Karpas-422 (cell line): ENCODE data around the gene ZBTB26. TPM values are rescaled to one million over a fixed set of nuclear protein-coding genes. Genes with fewer than 3 reads are reported as not detected.

ENCODE experiments used
- DNase-seq: peaks from one replicate; pipeline ENCODE4 v3.0.0-alpha.2; 2015
- H2AFZ ChIP-seq: fragments of 200-600 bp; sonication (generic); 2 replicates; pipeline ENCODE4 v1.6.1; 2014; ENCODE audit warnings: antibody characterized with exemption, low read length, mixed read lengths
- H3K27ac ChIP-seq: fragments of 200-600 bp; sonication (generic); 2 replicates; pipeline ENCODE4 v1.5.1; 2014; ENCODE audit warnings: mild to moderate bottlenecking, low read length, moderate library complexity
- H3K27me3 ChIP-seq: fragments of 200-600 bp; sonication (generic); 2 replicates; pipeline ENCODE4 v1.6.1; 2014; ENCODE audit warnings: low read length, mixed read lengths
- H3K36me3 ChIP-seq: fragments of 200-600 bp; sonication (generic); 2 replicates; pipeline ENCODE4 v1.6.1; 2014; ENCODE audit warnings: low read length, mixed read lengths; ENCODE audit not compliant: insufficient read depth
- H3K4me1 ChIP-seq: fragments of 200-600 bp; sonication (generic); 2 replicates; pipeline ENCODE4 v1.6.1; 2014; ENCODE audit warnings: mild to moderate bottlenecking, low read length, mixed read lengths
- H3K4me2 ChIP-seq: fragments of 200-600 bp; sonication (generic); 2 replicates; pipeline ENCODE4 v1.6.1; 2014; ENCODE audit warnings: low read length, low read depth, mild to moderate bottlenecking; ENCODE audit not compliant: poor library complexity, severe bottlenecking
- H3K4me3 ChIP-seq: fragments of 200-600 bp; sonication (generic); 2 replicates; pipeline ENCODE4 v1.5.1; 2014; ENCODE audit warnings: mild to moderate bottlenecking, antibody characterized with exemption, low read length, mixed read lengths
- H3K79me2 ChIP-seq: fragments of 200-600 bp; sonication (generic); 2 replicates; pipeline ENCODE4 v1.6.1; 2014; ENCODE audit warnings: mild to moderate bottlenecking, low read length, mixed read lengths
- H3K9ac ChIP-seq: fragments of 200-600 bp; sonication (generic); 2 replicates; pipeline ENCODE4 v1.6.0; 2014; ENCODE audit warnings: low read length
- H3K9me2 ChIP-seq: fragments of 200-600 bp; sonication (generic), shearing (Covaris generic); replicated peaks from 2 replicates; pipeline ENCODE4 v1.6.0; 2014; ENCODE audit warnings: mild to moderate bottlenecking, low read length, moderate library complexity; ENCODE audit not compliant: insufficient read depth
- H3K9me3 ChIP-seq: fragments of 300-700, 200-600 bp; sonication (generic); 2 replicates; pipeline ENCODE4 v1.6.1; 2014; ENCODE audit warnings: low read length, mixed read lengths
- H4K20me1 ChIP-seq: fragments of 200-600 bp; sonication (generic); 2 replicates; pipeline ENCODE4 v1.6.1; 2014; ENCODE audit warnings: mild to moderate bottlenecking, antibody characterized with exemption, low read length, low read depth; ENCODE audit not compliant: insufficient read depth
- total RNA-seq: library from RNA; depleted of rRNA; stranded (reverse); fragments of >200 nt; shearing (Covaris generic); gene quantifications from 2 replicates; pipeline ENCODE4 v1.2.3, GENCODE V29; 2014; ENCODE audit warnings: low replicate concordance; rRNA removed

ZBTB26 gene, protein sequence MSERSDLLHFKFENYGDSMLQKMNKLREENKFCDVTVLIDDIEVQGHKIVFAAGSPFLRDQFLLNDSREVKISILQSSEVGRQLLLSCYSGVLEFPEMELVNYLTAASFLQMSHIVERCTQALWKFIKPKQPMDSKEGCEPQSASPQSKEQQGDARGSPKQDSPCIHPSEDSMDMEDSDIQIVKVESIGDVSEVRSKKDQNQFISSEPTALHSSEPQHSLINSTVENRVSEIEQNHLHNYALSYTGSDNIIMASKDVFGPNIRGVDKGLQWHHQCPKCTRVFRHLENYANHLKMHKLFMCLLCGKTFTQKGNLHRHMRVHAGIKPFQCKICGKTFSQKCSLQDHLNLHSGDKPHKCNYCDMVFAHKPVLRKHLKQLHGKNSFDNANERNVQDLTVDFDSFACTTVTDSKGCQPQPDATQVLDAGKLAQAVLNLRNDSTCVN
- 7.6 and 21.8 TPM in 2 replicates for total RNA-seq

DNA sequence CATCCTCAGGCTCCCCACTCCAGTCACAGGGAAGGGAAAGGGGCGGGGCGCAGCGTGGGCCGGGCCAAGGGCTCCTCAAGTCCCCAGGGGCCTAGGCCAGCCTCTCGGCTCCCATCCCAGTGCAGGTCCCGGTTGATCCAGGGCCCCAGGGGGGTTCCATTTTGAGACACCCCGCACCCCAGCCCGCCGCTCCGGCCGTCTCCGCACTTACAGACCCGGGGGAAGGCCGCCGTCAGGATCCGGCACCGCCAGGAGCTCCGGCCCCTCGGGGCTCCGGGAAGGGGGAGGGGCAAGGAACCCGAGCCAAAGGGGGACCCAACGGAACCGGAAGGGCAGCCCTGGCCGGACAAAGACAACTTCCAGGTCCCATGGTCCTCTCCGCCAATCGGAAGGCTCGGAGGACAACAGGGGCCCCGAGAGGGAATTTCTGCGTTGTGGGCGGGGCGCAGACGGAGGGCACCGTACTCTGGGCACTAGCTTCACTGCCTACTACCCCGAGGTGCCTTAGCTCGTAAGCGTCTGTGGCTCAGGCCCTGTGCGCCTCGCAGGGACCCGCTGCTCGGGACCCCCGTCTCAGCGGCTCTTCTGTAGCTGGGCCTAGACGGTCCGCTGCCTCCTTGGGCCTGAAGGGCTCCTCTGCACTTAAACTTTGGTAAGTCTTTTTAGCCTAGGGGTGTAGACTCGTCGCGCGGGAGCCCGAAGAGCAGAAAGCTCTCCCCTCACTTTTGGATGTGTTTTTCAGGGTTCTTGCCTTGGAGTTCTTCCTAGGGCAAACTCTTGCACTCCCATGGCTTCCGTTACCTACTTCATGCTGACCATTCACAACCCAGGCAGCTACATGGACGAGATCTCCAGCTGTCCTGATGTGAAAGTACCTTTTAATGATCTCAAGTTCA, at the start of gene ZBTB26:
ZBTB26 (minus strand) TSS at position 287 of the 896 bp plus-strand sequence. CDS start 11,578 bp downstream, outside the sequence.
- Histone ChIP-seq H3K9me2 (no peaks in the 10 kb centered on the region), H3K27me3 (no peaks in the 10 kb centered on the region), H3K4me1 (peaks cover 24% of the 10 kb centered on the region), H2AFZ (peak within 1 kb of the TSS; percentile 43; the same call in 1 of the 2 replicates), H3K79me2 (peaks cover 95% of the 10 kb centered on the region), H3K27ac (peak within 1 kb of the TSS; percentile 77), H3K36me3 (peaks cover 18% of the 10 kb centered on the region), H3K9ac (peak within 1 kb of the TSS; percentile 90), H3K4me2 (peak within 1 kb of the TSS; percentile 77), H4K20me1 (0 out of 2 replicates have a peak, but pooled peaks cover 3% of the 10 kb centered on the region), H3K4me3 (peak within 1 kb of the TSS; percentile 84), H3K9me3 (no peaks in the 10 kb centered on the region)
- peak; percentile 98 for DNase-seq

DNA sequence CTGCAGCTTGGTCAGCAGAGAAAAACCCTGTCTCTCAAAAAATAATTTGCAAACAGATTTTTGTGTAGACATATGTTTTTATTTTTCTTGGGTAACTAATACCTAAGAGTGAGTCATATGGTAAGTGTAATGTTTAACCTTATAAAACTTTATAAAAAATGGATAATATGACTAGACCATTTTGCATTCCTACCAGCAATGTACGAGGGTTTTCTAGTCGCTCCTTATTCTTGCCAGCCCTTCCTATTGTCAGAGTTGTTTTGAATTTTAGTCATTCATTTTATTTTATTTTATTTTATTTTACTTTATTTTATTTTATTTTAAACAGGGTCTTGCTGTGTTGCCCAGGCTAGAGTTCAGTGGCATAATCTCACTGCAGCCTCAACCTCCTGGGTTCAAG, 47.3 kb upstream of the ZBTB26 start:
- Histone ChIP-seq H3K36me3 (peaks cover 27% of the 10 kb centered on the region; the same call in 1 of the 2 replicates), H3K9me3 (no peaks in the 10 kb centered on the region), H3K79me2 (peaks cover 92% of the 10 kb centered on the region), H3K4me1 (no peaks in the 10 kb centered on the region), H2AFZ (no peak overlapping the region), H4K20me1 (no peaks in the 10 kb centered on the region), H3K4me2 (no peak overlapping the region), H3K9me2 (no peaks in the 10 kb centered on the region), H3K27ac (no peak overlapping the region), H3K27me3 (no peaks in the 10 kb centered on the region), H3K4me3 (no peak overlapping the region), H3K9ac (no peak overlapping the region)
- no peak for DNase-seq

DNA sequence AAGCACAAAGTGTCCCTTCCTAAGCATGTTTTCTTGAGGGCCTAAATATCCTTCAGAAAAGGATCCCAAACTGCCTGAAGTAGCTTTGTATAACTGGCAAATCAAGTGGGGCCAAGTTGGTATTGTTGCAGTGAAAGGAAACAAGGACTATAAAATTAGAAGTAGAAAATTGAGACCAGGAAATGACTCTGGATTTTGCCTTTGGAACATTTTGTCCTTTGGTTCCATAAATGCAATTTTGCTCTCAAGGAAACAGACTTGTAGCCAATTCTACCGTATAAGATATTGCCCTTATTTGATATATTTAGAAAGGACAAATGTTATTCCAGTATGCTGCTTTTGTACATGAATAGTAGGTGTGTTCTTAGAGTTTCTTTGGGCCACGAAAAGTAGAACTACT, 43.9 kb upstream of the ZBTB26 start:
- Histone ChIP-seq H4K20me1 (no peaks in the 10 kb centered on the region), H3K9me2 (no peaks in the 10 kb centered on the region), H3K4me3 (no peak overlapping the region), H3K27me3 (no peaks in the 10 kb centered on the region), H3K9me3 (no peaks in the 10 kb centered on the region), H3K4me1 (no peaks in the 10 kb centered on the region), H3K27ac (no peak overlapping the region), H2AFZ (no peak overlapping the region), H3K36me3 (peaks cover 35% of the 10 kb centered on the region; the same call in 1 of the 2 replicates), H3K9ac (no peak overlapping the region), H3K79me2 (peaks cover 80% of the 10 kb centered on the region), H3K4me2 (no peak overlapping the region)
- DNase-seq = no peak

- no peaks in the 10 kb centered on the region for H3K27me3 ChIP-seq
- no peaks in the 10 kb centered on the region for H3K9me3 ChIP-seq
- H2AFZ ChIP-seq = no peak overlapping the region
- peaks cover 66% of the 10 kb centered on the region for H3K79me2 ChIP-seq
- no peak overlapping the region for H3K27ac ChIP-seq
- H3K9me2 ChIP-seq = no peaks in the 10 kb centered on the region
- no peak for DNase-seq
- no peaks in the 10 kb centered on the region for H3K4me1 ChIP-seq
- no peak overlapping the region for H3K4me3 ChIP-seq
- H3K36me3 ChIP-seq = peaks cover 50% of the 10 kb centered on the region
- H3K4me2 ChIP-seq = no peak overlapping the region
- H4K20me1 ChIP-seq = no peaks in the 10 kb centered on the region
- H3K9ac ChIP-seq = no peak overlapping the region
Observed at GRCh38 chr9:122961139-122961538, 29.8 kb upstream of the ZBTB26 start.

GRCh38 chr9:122955961-122956360, 24.6 kb upstream of the ZBTB26 start:
- Histone ChIP-seq H3K9me2 (no peaks in the 10 kb centered on the region), H3K4me2 (no peak overlapping the region), H3K27ac (no peak overlapping the region), H4K20me1 (no peaks in the 10 kb centered on the region), H3K9me3 (no peaks in the 10 kb centered on the region), H3K79me2 (peaks cover 83% of the 10 kb centered on the region), H2AFZ (no peak overlapping the region), H3K4me3 (no peak overlapping the region), H3K27me3 (no peaks in the 10 kb centered on the region), H3K9ac (no peak overlapping the region), H3K4me1 (0 out of 2 replicates have a peak, but pooled peaks cover 4% of the 10 kb centered on the region), H3K36me3 (peaks cover 45% of the 10 kb centered on the region)
- DNase-seq = no peak

DNA sequence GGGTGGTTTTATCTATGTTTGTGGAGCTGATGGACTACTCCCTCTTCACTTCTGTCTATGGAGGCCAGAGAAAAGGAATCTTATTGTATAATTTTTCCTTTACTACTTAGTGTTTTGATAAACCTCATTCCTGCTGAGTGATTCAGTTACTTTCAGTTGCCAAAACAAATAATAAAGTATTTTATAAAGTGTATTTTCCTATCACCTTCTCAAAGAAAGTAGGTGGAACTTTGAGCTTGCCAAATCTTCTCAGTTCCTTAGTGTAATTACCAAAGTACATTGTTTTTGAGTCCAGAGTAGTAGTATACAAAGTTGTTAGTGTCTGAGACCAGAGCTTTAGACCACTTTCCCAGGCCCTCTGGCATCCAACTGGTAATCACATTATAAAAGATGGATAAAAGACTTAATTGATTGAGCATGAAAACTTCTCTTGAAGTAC, 23.0 kb upstream of the ZBTB26 start:
- Histone ChIP-seq H3K9me3 (no peaks in the 10 kb centered on the region), H3K4me1 (0 out of 2 replicates have a peak, but pooled peaks cover 4% of the 10 kb centered on the region), H3K36me3 (peaks cover 31% of the 10 kb centered on the region), H3K9ac (no peak overlapping the region), H4K20me1 (no peaks in the 10 kb centered on the region), H3K9me2 (no peaks in the 10 kb centered on the region), H3K27ac (no peak overlapping the region), H3K4me2 (no peak overlapping the region), H2AFZ (no peak overlapping the region), H3K27me3 (no peaks in the 10 kb centered on the region), H3K4me3 (no peak overlapping the region), H3K79me2 (peaks cover 84% of the 10 kb centered on the region)
- DNase-seq = no peak

DNA sequence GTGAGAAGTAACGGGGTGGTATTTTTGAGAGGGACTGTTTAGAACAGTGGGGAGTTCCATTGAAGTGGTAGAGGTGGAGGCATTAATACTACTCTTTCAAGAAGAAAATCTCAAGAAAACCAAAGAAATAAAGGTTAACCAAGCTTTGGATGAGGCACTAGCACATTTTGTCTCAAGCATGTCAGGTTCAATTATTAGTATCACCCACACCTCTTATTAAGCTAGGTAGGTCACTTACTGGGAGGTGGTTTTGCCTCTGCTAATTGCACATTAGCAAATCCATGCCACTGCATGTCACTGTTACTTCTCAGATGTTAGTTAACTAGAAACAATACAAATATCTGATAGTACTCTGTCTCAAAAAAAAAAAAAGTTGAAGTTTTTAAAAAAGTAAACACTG, 19.7 kb upstream of the ZBTB26 start:
- Histone ChIP-seq H3K4me3 (no peak overlapping the region), H4K20me1 (no peaks in the 10 kb centered on the region), H3K9me3 (no peaks in the 10 kb centered on the region), H3K4me1 (0 out of 2 replicates have a peak, but pooled peaks cover 4% of the 10 kb centered on the region), H3K4me2 (no peak overlapping the region), H3K27me3 (no peaks in the 10 kb centered on the region), H3K9ac (no peak overlapping the region), H3K27ac (no peak overlapping the region), H3K36me3 (peaks cover 26% of the 10 kb centered on the region), H3K79me2 (peaks cover 97% of the 10 kb centered on the region), H3K9me2 (no peaks in the 10 kb centered on the region), H2AFZ (no peak overlapping the region)
- DNase-seq = no peak

- Histone ChIP-seq H3K27ac (no peak overlapping the region), H3K4me2 (no peak overlapping the region), H3K4me1 (peaks cover 7% of the 10 kb centered on the region; the same call in 1 of the 2 replicates), H3K79me2 (peaks cover 97% of the 10 kb centered on the region), H3K9me2 (no peaks in the 10 kb centered on the region), H3K9ac (no peak overlapping the region), H3K4me3 (no peak overlapping the region), H3K27me3 (no peaks in the 10 kb centered on the region), H2AFZ (no peak overlapping the region), H3K36me3 (peaks cover 27% of the 10 kb centered on the region; the same call in 1 of the 2 replicates), H4K20me1 (no peaks in the 10 kb centered on the region), H3K9me3 (no peaks in the 10 kb centered on the region)
- DNase-seq = no peak
Observed at GRCh38 chr9:122950263-122950662, 19.0 kb upstream of the ZBTB26 start.
